ENCODE results near the gene RTL10. TPM values are rescaled to one million over a fixed set of nuclear protein-coding genes. Genes with fewer than 3 reads are reported as not detected.

The RTL10 gene
- total RNA-seq, 1 experiment from 2014 or later: 25.6 TPM

- POLR2A ChIA-PET (ENCODE audit: low non-redundant PET): no interaction called here
Measured at GRCh38 chr22:19874307-19875060, 19.8 kb upstream of the RTL10 start.

GRCh38 chr22:19873960-19874306 lies 19.3 kb upstream of the RTL10 start:
- intact Hi-C loops (cut with micrococcal nuclease; ENCODE audit: unreplicated experiment): no loop called here
- Histone ChIP-seq H3K9me3 (ENCODE audit: low read depth, low read length, poor library complexity, severe bottlenecking) (no peaks in the 10 kb centered on the region), H3K27me3 (replicated peaks; ENCODE audit: insufficient read depth, low read depth, low read length, poor library complexity) (no peaks in the 10 kb centered on the region), H3K4me3 (ENCODE audit: low read depth, low read length, poor library complexity, severe bottlenecking) (no peak overlapping the region), H3K4me1 (ENCODE audit: insufficient read depth, low read length, poor library complexity, severe bottlenecking) (peaks cover 9% of the 10 kb centered on the region), H3K36me3 (ENCODE audit: insufficient read depth, low read length, poor library complexity, severe bottlenecking) (peaks cover 3% of the 10 kb centered on the region), H3K27ac (ENCODE audit: low read depth, low read length, poor library complexity, severe bottlenecking) (peak overlapping the region; percentile 64)
- no peak for DNase-seq (ENCODE audit: low spot score)
- BruUV-seq (replicated peaks): no TSS peak
- CTCF ChIA-PET: no interaction called here
- POLR2A ChIA-PET (ENCODE audit: low non-redundant PET): no interaction called here
- no peak for TF ChIP-seq EZH2 (IDR thresholded peaks at IDR 0.05; ENCODE audit: borderline replicate concordance, low read depth, low read length, poor library complexity, severe bottlenecking)
- no peak for TF ChIP-seq CTCF (conservative IDR thresholded peaks at IDR 0.05; ENCODE audit: low read depth, low read length)

More at GRCh38 chr22:19874307-19875060, 19.8 kb upstream of the RTL10 start:
- Histone ChIP-seq H3K36me3 (ENCODE audit: insufficient read depth, low read length, poor library complexity, severe bottlenecking) (peaks cover 3% of the 10 kb centered on the region), H3K4me1 (ENCODE audit: insufficient read depth, low read length, poor library complexity, severe bottlenecking) (peaks cover 9% of the 10 kb centered on the region), H3K27ac (ENCODE audit: low read depth, low read length, poor library complexity, severe bottlenecking) (peak overlapping the region; percentile 64), H3K4me3 (ENCODE audit: low read depth, low read length, poor library complexity, severe bottlenecking) (no peak overlapping the region), H3K9me3 (ENCODE audit: low read depth, low read length, poor library complexity, severe bottlenecking) (no peaks in the 10 kb centered on the region), H3K27me3 (replicated peaks; ENCODE audit: insufficient read depth, low read depth, low read length, poor library complexity) (no peaks in the 10 kb centered on the region)
- intact Hi-C loops (cut with micrococcal nuclease; ENCODE audit: unreplicated experiment): no loop called here
- CTCF ChIA-PET: no interaction called here
- no TSS peak for BruUV-seq (replicated peaks)
- TF ChIP-seq CTCF (conservative IDR thresholded peaks at IDR 0.05; ENCODE audit: low read depth, low read length): no peak
- DNase-seq (ENCODE audit: low spot score): peak; percentile 65

DNA sequence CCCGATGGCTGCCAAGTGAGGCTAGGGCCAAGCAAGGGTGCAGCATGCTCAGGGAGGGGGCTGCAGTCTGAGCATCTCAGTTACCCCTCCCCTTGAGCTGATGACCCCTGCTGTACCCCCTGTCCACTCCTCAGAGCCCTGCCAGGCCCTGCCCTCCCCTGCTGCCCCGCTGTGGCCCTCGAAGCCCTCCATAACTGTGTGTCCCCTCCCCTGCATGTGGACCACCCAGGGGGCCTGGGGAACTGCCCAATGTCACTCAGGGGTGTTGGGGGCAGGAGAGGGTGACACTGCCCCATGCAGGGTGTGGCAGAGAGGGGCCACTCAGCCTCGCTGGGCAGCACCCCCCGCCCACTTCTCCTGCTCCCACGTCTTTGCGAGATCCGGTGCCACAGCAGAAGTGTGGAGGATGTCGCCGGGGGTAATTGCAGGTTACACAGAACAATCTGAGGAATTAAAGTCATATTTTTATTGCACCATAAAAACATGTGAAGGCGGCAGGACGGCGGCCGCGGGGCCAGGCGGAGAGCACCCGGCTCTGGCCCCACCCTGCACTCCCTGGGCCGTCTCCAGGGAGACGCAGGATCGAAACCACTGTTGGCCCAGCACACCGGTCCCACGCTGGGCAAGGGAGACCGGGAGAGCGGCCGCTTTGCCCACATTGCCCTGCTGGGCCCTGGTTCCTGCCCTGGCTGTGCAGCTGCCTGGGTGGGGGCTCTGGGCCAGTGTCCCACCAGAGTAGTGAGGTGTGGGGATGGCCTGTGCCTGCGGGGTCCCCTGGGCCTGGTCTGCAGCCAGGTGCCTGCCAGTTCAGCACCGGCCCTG lies 18.7 kb upstream of the RTL10 start:
- TF ChIP-seq EZH2 (IDR thresholded peaks at IDR 0.05; ENCODE audit: borderline replicate concordance, low read depth, low read length, poor library complexity, severe bottlenecking) (no peak), CTCF (conservative IDR thresholded peaks at IDR 0.05; ENCODE audit: low read depth, low read length) (no peak)
- Histone ChIP-seq H3K36me3 (ENCODE audit: insufficient read depth, low read length, poor library complexity, severe bottlenecking) (peaks cover 3% of the 10 kb centered on the region), H3K4me3 (ENCODE audit: low read depth, low read length, poor library complexity, severe bottlenecking) (no peak overlapping the region), H3K27me3 (replicated peaks; ENCODE audit: insufficient read depth, low read depth, low read length, poor library complexity) (no peaks in the 10 kb centered on the region), H3K9me3 (ENCODE audit: low read depth, low read length, poor library complexity, severe bottlenecking) (no peaks in the 10 kb centered on the region), H3K4me1 (ENCODE audit: insufficient read depth, low read length, poor library complexity, severe bottlenecking) (peaks cover 9% of the 10 kb centered on the region), H3K27ac (ENCODE audit: low read depth, low read length, poor library complexity, severe bottlenecking) (no peak overlapping the region)
- no TSS peak for BruUV-seq (replicated peaks)
- intact Hi-C loops (cut with micrococcal nuclease; ENCODE audit: unreplicated experiment): no loop called here
- DNase-seq (ENCODE audit: low spot score): no peak
- POLR2A ChIA-PET (ENCODE audit: low non-redundant PET): no interaction called here
- CTCF ChIA-PET: no interaction called here
